ENCODE data around the gene UTP14A.
A peak's percentile ranks its signal among the peaks of the same experiment; 100 is the strongest.
"Not testable (repeated sequence)": the region's sequence is repeated elsewhere in the genome, so short reads cannot be mapped to it uniquely, and the experiment has no call there.

Gene UTP14A

DNA sequence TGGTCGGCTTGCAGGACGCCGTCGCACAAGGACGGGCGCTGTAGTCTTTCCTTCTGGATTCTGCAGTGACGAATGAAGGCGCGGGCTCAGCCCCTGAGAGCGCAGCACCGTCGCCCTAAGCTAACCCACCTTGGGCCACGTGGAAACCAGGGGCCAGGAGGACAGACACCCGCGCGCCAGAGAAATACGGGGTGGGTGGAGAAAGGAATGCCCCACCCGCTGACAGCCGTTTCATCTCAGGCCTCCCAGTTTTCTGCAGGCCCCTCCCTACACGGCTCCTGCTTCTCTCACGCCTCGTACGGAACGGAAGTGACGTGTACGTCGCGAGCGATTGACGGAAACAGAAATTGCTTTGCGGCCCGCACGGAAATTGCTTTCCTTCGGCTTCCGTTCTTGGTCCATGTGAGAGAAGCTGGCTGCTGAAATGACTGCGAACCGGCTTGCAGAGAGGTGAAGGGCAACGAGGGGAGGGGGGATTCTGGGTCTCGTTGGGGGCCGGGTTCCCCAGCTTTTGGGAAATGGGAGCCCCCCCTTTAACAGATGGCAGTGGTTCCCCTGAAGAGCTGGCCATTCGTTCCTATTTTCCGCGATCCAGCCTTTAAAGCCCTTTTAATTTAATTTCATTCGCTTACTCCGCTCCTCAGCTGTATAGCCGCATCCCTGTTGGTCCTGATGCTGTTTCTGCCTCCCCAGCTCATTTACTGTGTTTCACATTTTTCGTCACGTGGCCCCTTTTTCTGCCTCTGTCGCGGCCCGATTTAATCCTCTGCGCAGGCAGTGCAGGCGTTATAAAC lies at the start of gene UTP14A:
UTP14A (plus strand) TSS at position 378 of the 794 bp plus-strand sequence; CDS start at position 425, 47 bp downstream.
- no peaks in the 10 kb centered on the region for H3K9me3 Mint-ChIP-seq
- intact Hi-C loops (cut with micrococcal nuclease), result no loop called here
- peaks cover 33% of the 10 kb centered on the region for H3K36me3 Mint-ChIP-seq (ENCODE audit: low read depth)
- H3K4me3 Mint-ChIP-seq, result peak within 1 kb of the TSS; percentile 87
- peak within 1 kb of the TSS; percentile 87 for H3K27ac Mint-ChIP-seq
- H3K4me1 Mint-ChIP-seq (ENCODE audit: low read depth), result no peaks in the 10 kb centered on the region
- H3K27me3 Mint-ChIP-seq, result no peaks in the 10 kb centered on the region

DNA sequence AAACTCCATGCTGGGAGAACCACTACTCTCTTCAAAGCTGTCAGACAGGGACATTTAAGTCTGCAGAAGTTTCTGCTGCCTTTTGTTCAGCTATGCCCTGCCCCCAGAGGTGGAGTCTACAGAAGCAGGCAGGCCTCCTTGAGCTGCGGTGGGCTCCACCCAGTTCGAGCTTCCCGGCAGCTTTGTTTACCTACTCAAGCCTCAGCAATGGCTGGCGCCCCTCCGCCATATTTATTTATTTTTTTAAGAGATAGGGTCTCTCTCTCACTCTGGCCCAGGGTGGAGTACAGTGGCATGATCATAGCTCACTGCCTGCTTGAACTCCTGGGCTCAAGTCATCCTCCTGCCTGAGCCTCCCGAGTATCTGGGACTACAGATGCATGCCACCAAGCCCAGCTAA lies 46.8 kb upstream of the UTP14A start:
- H3K4me3 Mint-ChIP-seq; H3K27ac Mint-ChIP-seq; H3K4me1 Mint-ChIP-seq (ENCODE audit: low read depth); intact Hi-C loops (cut with micrococcal nuclease); H3K27me3 Mint-ChIP-seq; H3K9me3 Mint-ChIP-seq; H3K36me3 Mint-ChIP-seq (ENCODE audit: low read depth): not testable (repeated sequence)

GRCh38 chrX:129866321-129866720 lies 39.6 kb upstream of the UTP14A start:
- H3K27ac Mint-ChIP-seq; H3K36me3 Mint-ChIP-seq (ENCODE audit: low read depth); H3K27me3 Mint-ChIP-seq; H3K4me1 Mint-ChIP-seq (ENCODE audit: low read depth); H3K9me3 Mint-ChIP-seq; H3K4me3 Mint-ChIP-seq; intact Hi-C loops (cut with micrococcal nuclease): not testable (repeated sequence)

DNA sequence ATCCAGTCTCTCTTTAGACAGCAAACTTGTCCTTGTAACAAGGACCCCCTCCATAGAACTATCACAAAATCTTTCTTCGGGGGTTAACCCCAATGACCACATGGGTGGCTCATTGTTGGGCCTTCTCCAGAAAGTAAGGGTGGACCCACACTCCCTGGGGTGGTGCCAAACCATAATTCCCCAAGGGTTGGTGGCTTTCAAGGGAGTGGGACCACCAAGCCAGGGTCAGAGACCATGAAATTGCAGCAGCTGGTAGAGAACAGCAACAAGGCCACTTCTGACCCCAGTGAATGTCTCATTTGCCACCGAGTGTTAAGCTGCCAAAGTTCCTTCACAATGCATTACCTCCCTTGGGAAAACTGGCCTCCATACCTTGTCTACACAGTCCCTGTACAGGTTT lies 33.4 kb upstream of the UTP14A start:
- intact Hi-C loops (cut with micrococcal nuclease), result no loop called here
- Mint-ChIP-seq H3K36me3 (ENCODE audit: low read depth) (no peaks in the 10 kb centered on the region), H3K9me3 (no peaks in the 10 kb centered on the region), H3K4me1 (ENCODE audit: low read depth) (no peaks in the 10 kb centered on the region), H3K27ac (no peak overlapping the region), H3K4me3 (no peak overlapping the region), H3K27me3 (no peaks in the 10 kb centered on the region)

DNA sequence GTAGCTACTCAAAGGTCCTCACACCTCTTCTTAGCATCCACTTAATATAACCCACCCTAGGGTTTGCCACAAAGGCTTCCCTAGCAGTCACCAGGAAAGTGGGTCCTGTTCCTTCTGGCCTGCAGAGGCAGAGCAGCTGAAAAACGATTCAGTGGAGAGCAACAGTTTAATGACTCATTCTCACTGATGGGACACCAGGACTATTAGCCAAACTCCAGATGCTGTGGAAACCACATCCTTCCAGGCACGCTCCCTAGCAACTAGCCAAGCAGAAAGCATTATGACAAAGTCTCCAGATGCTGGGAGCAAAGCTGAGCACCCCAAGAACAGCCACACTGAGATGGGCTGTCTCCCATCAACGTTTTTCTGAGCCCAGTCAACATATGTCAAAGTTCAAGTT lies 30.3 kb upstream of the UTP14A start:
- no peak overlapping the region for H3K4me3 Mint-ChIP-seq
- no peak overlapping the region for H3K27ac Mint-ChIP-seq
- H3K36me3 Mint-ChIP-seq (ENCODE audit: low read depth), result no peaks in the 10 kb centered on the region
- no peaks in the 10 kb centered on the region for H3K4me1 Mint-ChIP-seq (ENCODE audit: low read depth)
- intact Hi-C loops (cut with micrococcal nuclease), result no loop called here
- no peaks in the 10 kb centered on the region for H3K9me3 Mint-ChIP-seq
- H3K27me3 Mint-ChIP-seq, result no peaks in the 10 kb centered on the region

- Mint-ChIP-seq H3K4me1 (ENCODE audit: low read depth) (no peaks in the 10 kb centered on the region), H3K36me3 (ENCODE audit: low read depth) (no peaks in the 10 kb centered on the region), H3K27ac (no peak overlapping the region), H3K4me3 (no peak overlapping the region), H3K9me3 (no peaks in the 10 kb centered on the region), H3K27me3 (no peaks in the 10 kb centered on the region)
- intact Hi-C loops (cut with micrococcal nuclease), result no loop called here
Measured at GRCh38 chrX:129876771-129877305, 29.1 kb upstream of the UTP14A start.

DNA sequence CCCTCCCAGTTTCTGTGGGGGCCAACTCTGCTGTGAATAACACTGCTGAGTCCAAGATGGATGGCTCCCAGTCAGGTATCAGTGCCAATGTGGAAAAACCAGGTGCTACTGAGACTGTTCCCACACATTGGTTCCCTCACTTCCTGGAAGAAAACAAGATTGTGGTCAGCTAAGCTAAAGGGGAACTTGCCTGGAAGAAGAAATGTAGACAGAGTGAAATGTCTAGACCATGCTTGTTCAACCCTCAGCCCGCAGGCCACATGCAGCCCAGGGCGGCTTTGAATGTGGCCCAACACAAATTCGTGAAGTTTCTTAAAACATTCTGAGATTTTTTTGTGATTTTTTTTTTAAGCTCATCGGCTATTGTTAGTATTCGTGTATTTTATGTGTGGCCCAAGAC lies 28.6 kb upstream of the UTP14A start:
- no peaks in the 10 kb centered on the region for H3K27me3 Mint-ChIP-seq

GRCh38 chrX:129900054-129900453 lies 5.9 kb upstream of the UTP14A start:
- intact Hi-C loops (cut with micrococcal nuclease), result no loop called here
- Mint-ChIP-seq H3K9me3 (no peaks in the 10 kb centered on the region), H3K27ac (no peak overlapping the region), H3K4me1 (ENCODE audit: low read depth) (no peaks in the 10 kb centered on the region), H3K27me3 (no peaks in the 10 kb centered on the region), H3K36me3 (ENCODE audit: low read depth) (no peaks in the 10 kb centered on the region), H3K4me3 (no peak overlapping the region)

More for the DNA sequence above, 28.6 kb upstream of the UTP14A start:
- Mint-ChIP-seq H3K9me3 (no peaks in the 10 kb centered on the region), H3K4me1 (ENCODE audit: low read depth) (no peaks in the 10 kb centered on the region), H3K36me3 (ENCODE audit: low read depth) (no peaks in the 10 kb centered on the region), H3K4me3 (no peak overlapping the region), H3K27ac (no peak overlapping the region)
- intact Hi-C loops (cut with micrococcal nuclease), result no loop called here

DNA sequence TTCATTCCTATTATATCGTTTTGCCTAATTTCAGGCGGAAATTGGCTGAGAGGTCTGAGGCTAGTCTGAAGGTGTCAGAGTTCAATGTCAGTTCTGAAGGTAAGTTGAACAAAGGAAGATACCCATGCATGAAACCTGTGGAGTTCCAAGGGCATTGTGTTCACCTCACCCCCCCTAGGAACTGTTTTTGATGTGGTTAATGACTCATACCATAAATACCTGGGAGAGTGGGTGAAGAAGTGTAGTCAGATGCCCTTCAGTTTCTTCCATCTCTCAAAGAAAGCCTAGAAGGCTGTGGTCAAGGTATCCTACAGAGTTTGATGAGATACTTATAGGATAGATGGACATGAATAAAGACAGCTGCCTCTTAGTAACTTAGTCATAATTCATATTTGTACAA lies 2.7 kb downstream of the UTP14A start:
- Mint-ChIP-seq H3K4me1 (ENCODE audit: low read depth) (no peaks in the 10 kb centered on the region), H3K27ac (no peak overlapping the region), H3K36me3 (ENCODE audit: low read depth) (peaks cover 60% of the 10 kb centered on the region), H3K4me3 (no peak overlapping the region), H3K9me3 (no peaks in the 10 kb centered on the region), H3K27me3 (no peaks in the 10 kb centered on the region)
- intact Hi-C loops (cut with micrococcal nuclease), result no loop called here

- Mint-ChIP-seq H3K4me3 (no peak overlapping the region), H3K4me1 (ENCODE audit: low read depth) (peaks cover 18% of the 10 kb centered on the region), H3K9me3 (no peaks in the 10 kb centered on the region), H3K27ac (no peak overlapping the region), H3K27me3 (no peaks in the 10 kb centered on the region), H3K36me3 (ENCODE audit: low read depth) (peaks cover 77% of the 10 kb centered on the region)
- intact Hi-C loops (cut with micrococcal nuclease), result loop anchor here (1.0 to 10.0 kb wide), 3 partner anchors 103 to 321 kb away; no protein-coding TSS in a partner anchor
Measured at GRCh38 chrX:129925305-129926092, 19.5 kb downstream of the UTP14A start.

- Mint-ChIP-seq H3K4me3 (peak overlapping the region; percentile 91), H3K9me3 (no peaks in the 10 kb centered on the region), H3K4me1 (ENCODE audit: low read depth) (peaks cover 12% of the 10 kb centered on the region), H3K36me3 (ENCODE audit: low read depth) (peaks cover 34% of the 10 kb centered on the region), H3K27me3 (peaks cover 20% of the 10 kb centered on the region), H3K27ac (peak overlapping the region; percentile 91)
- intact Hi-C loops (cut with micrococcal nuclease), result no loop called here
Measured at GRCh38 chrX:129930941-129931410, 25.0 kb downstream of the UTP14A start.

GRCh38 chrX:129931411-129932015 lies 25.5 kb downstream of the UTP14A start:
- H3K27me3 Mint-ChIP-seq, result peaks cover 21% of the 10 kb centered on the region
- H3K4me1 Mint-ChIP-seq (ENCODE audit: low read depth), result peaks cover 10% of the 10 kb centered on the region
- intact Hi-C loops (cut with micrococcal nuclease), result loop anchor here (1.0 to 2.0 kb wide), 2 partner anchors 51 to 93 kb away; partner anchors contain the start of gene BCORL1
- peaks cover 29% of the 10 kb centered on the region for H3K36me3 Mint-ChIP-seq (ENCODE audit: low read depth)
- peak overlapping the region; percentile 91 for H3K4me3 Mint-ChIP-seq
- no peaks in the 10 kb centered on the region for H3K9me3 Mint-ChIP-seq
- peak overlapping the region; percentile 91 for H3K27ac Mint-ChIP-seq

GRCh38 chrX:129932016-129932820 lies 26.3 kb downstream of the UTP14A start:
- peak overlapping the region; percentile 91 for H3K27ac Mint-ChIP-seq
- peak overlapping the region; percentile 91 for H3K4me3 Mint-ChIP-seq
- H3K4me1 Mint-ChIP-seq (ENCODE audit: low read depth), result peaks cover 10% of the 10 kb centered on the region
- no peaks in the 10 kb centered on the region for H3K9me3 Mint-ChIP-seq
- intact Hi-C loops (cut with micrococcal nuclease), result loop anchor here (1.0 to 2.0 kb wide), 2 partner anchors 51 to 92 kb away; partner anchors contain the start of gene BCORL1
- peaks cover 22% of the 10 kb centered on the region for H3K36me3 Mint-ChIP-seq (ENCODE audit: low read depth)
- H3K27me3 Mint-ChIP-seq, result peaks cover 27% of the 10 kb centered on the region

Data from dendritic cell treated with granulocyte-macrophage colony-stimulating factor and Interleukin-4, amounts not matched to agents 40 ng/mL and 50 ng/mL, for 4 days (primary cell).